ENCODE measurements around the gene PDCD1.
"Not testable (repeated sequence)": the region's sequence is repeated elsewhere in the genome, so short reads cannot be mapped to it uniquely, and the experiment has no call there.

The PDCD1 gene

GRCh38 chr2:241858206-241859016 is at the start of gene PDCD1:
Gene PDCD1, minus strand, starts transcription at chr2:241858894. Its CDS starts 56 bp downstream, at chr2:241858838.
- DNase-seq = no peak

- DNase-seq = not testable (repeated sequence)
Measured at GRCh38 chr2:241907831-241908230, 49.1 kb upstream of the PDCD1 start.

- DNase-seq = no peak
Measured at GRCh38 chr2:241906826-241907570, 48.3 kb upstream of the PDCD1 start.

GRCh38 chr2:241906378-241906770 is 47.7 kb upstream of the PDCD1 start:
- DNase-seq = not testable (repeated sequence)

GRCh38 chr2:241905716-241906377 is 47.2 kb upstream of the PDCD1 start:
- DNase-seq = no peak

- no peak for DNase-seq
Measured at GRCh38 chr2:241904791-241905710, 46.4 kb upstream of the PDCD1 start.

GRCh38 chr2:241904011-241904718 is 45.5 kb upstream of the PDCD1 start:
- no peak for DNase-seq

- no peak for DNase-seq
Measured at GRCh38 chr2:241903121-241904010, 44.7 kb upstream of the PDCD1 start.

GRCh38 chr2:241902357-241902991 is 43.8 kb upstream of the PDCD1 start:
- no peak for DNase-seq

- DNase-seq = no peak
Measured at GRCh38 chr2:241901500-241902351, 43.0 kb upstream of the PDCD1 start.

- no peak for DNase-seq
Measured at GRCh38 chr2:241901018-241901380, 42.3 kb upstream of the PDCD1 start.

GRCh38 chr2:241900251-241901017 is 41.7 kb upstream of the PDCD1 start:
- DNase-seq = no peak

- DNase-seq = peak; percentile 90
Measured at GRCh38 chr2:241898463-241899270, 40.0 kb upstream of the PDCD1 start.

- DNase-seq = no peak
Measured at GRCh38 chr2:241897231-241897916, 38.7 kb upstream of the PDCD1 start.

GRCh38 chr2:241896746-241897201 is 38.1 kb upstream of the PDCD1 start:
- DNase-seq = no peak

GRCh38 chr2:241895712-241896641 is 37.3 kb upstream of the PDCD1 start:
- DNase-seq = no peak
